Endothelial cell of umbilical vein (primary cell): ENCODE data around the gene DMD. TPM values are rescaled to one million over a fixed set of nuclear protein-coding genes. Genes with fewer than 3 reads are reported as not detected.

Source experiments
- BruUV-seq: library from RNA; stranded (reverse); fragments of 400-500 nt; replicated peaks from 2 replicates; lab custom pipeline; 2021; lab: Mats Ljungman, UMichigan
- CTCF ChIA-PET: fragments of 300-600, 350-600 bp; sonication (Branson Sonifier 250); formaldehyde crosslinking; loops from one replicate; lab custom pipeline; 2021; ENCODE audit warnings: antibody characterized with exemption, inconsistent platforms; lab: Charles Lee
- POLR2A ChIA-PET: fragments of 300-600, 350-600 bp; sonication (Branson Sonifier 250); formaldehyde crosslinking; loops from one replicate; lab custom pipeline; 2021; ENCODE audit warnings: antibody characterized with exemption, inconsistent platforms; lab: Charles Lee
- DNase-seq: peaks from one replicate; pipeline ENCODE4 v3.0.0-alpha.2; 2011; ENCODE audit warnings: low read depth, low spot score
- FAIRE-seq: peaks from 2 replicates; lab custom pipeline; 2011; peaks lifted over from hg19 to GRCh38; lab: Jason Lieb, UNC
- H2AFZ ChIP-seq: 2 replicates; pipeline ENCODE4 v1.6.0; 2012; ENCODE audit warnings: low read depth, low read length, control low read depth, inconsistent platforms
- H3K27ac ChIP-seq: 2 replicates; pipeline ENCODE4 v1.5.1; 2011; ENCODE audit warnings: low read depth, mild to moderate bottlenecking, control low read depth, low read length, moderate library complexity; ENCODE audit not compliant: insufficient read depth
- H3K27me3 ChIP-seq, 2 experiments: 2 replicates each; pipeline versions ENCODE4 v1.6.0 to v1.6.1; 2011; ENCODE audit warnings: low read length in 2 of 2, mixed read lengths in 1 of 2; ENCODE audit not compliant: control insufficient read depth in 2 of 2, insufficient read depth in 2 of 2
- H3K36me3 ChIP-seq, 2 experiments: 2 replicates in 1 of 2; 3 replicates in 1 of 2; pipeline ENCODE4 v1.5.1; 2011; ENCODE audit warnings: low read length in 2 of 2, mild to moderate bottlenecking in 1 of 2, moderate library complexity in 1 of 2; ENCODE audit not compliant: control insufficient read depth in 2 of 2, insufficient read depth in 2 of 2; ENCODE audit errors: extremely low read depth in 1 of 2
- H3K4me1 ChIP-seq: 3 replicates; pipeline ENCODE4 v1.5.1; 2011; ENCODE audit warnings: mild to moderate bottlenecking, low read length; ENCODE audit not compliant: control insufficient read depth, insufficient read depth; ENCODE audit errors: extremely low read depth
- H3K4me2 ChIP-seq: 2 replicates; pipeline ENCODE4 v1.6.1; 2011; ENCODE audit warnings: low read length, control low read depth, mixed read lengths; ENCODE audit not compliant: insufficient read depth
- H3K4me3 ChIP-seq, 3 experiments: fragments of 200-600 bp in 1 of 3; sonication (generic), shearing (Covaris generic) in 1 of 3; replicated peaks in 1 of 3; 2 replicates each; pipeline ENCODE4 v1.5.1; 2011 to 2016; ENCODE audit warnings: control low read depth in 3 of 3, low read length in 3 of 3, mild to moderate bottlenecking in 2 of 3, inconsistent platforms in 1 of 3, low read depth in 1 of 3, moderate library complexity in 1 of 3; ENCODE audit not compliant: insufficient read depth in 1 of 3
- H3K79me2 ChIP-seq: 2 replicates; pipeline ENCODE4 v1.6.0; 2012; ENCODE audit warnings: low read length, inconsistent platforms; ENCODE audit not compliant: control insufficient read depth, insufficient read depth
- H3K9ac ChIP-seq: replicated peaks from 2 replicates; pipeline ENCODE3; 2011; ENCODE audit warnings: low read length, control low read depth; ENCODE audit not compliant: insufficient read depth; ENCODE audit errors: extremely low read depth
- H3K9me1 ChIP-seq: replicated peaks from 3 replicates; pipeline ENCODE4 v1.6.0; 2011; ENCODE audit warnings: mild to moderate bottlenecking, low read length; ENCODE audit not compliant: control insufficient read depth, insufficient read depth; ENCODE audit errors: extremely low read depth
- H3K9me3 ChIP-seq: replicated peaks from 2 replicates; pipeline ENCODE4 v1.5.1; 2012; ENCODE audit warnings: low read length, inconsistent platforms; ENCODE audit not compliant: control insufficient read depth, insufficient read depth
- H4K20me1 ChIP-seq: replicated peaks from 2 replicates; pipeline ENCODE3; 2011; ENCODE audit warnings: mild to moderate bottlenecking, low read length; ENCODE audit not compliant: control insufficient read depth, insufficient read depth; ENCODE audit errors: extremely low read depth
- EZH2 ChIP-seq: IDR thresholded peaks from 2 replicates; pipeline ENCODE4 v1.6.1; 2012; ENCODE audit warnings: borderline replicate concordance, low read depth, mild to moderate bottlenecking, moderate library complexity, low read length, inconsistent platforms; ENCODE audit not compliant: severe bottlenecking
- FOS ChIP-seq: IDR thresholded peaks from 2 replicates; pipeline ENCODE4 v1.6.1; 2011; ENCODE audit warnings: mild to moderate bottlenecking, low read length, moderate library complexity, borderline replicate concordance; ENCODE audit not compliant: insufficient read depth
- GATA2 ChIP-seq: IDR thresholded peaks from 2 replicates; pipeline ENCODE4 v1.7.0; 2011; ENCODE audit warnings: low read depth, mild to moderate bottlenecking, moderate library complexity, mixed read lengths, low read length; ENCODE audit not compliant: insufficient read length, insufficient read depth
- JUN ChIP-seq: IDR thresholded peaks from 2 replicates; pipeline ENCODE4 v1.6.1; 2011; ENCODE audit warnings: borderline replicate concordance, low read depth; ENCODE audit not compliant: insufficient read length, insufficient read depth
- MYC ChIP-seq: IDR thresholded peaks from one replicate; pipeline ENCODE4 v1.6.1; 2011; ENCODE audit warnings: mild to moderate bottlenecking, low read depth, low read length
- POLR2A ChIP-seq: IDR thresholded peaks from 2 replicates; pipeline ENCODE4 v1.6.1; 2012; ENCODE audit warnings: low read depth, mild to moderate bottlenecking, control low read depth, low read length
- POLR2AphosphoS5 ChIP-seq: IDR thresholded peaks from 2 replicates; pipeline ENCODE4 v1.6.1; 2012; ENCODE audit warnings: low read depth, mild to moderate bottlenecking, control low read depth, low read length, moderate library complexity; ENCODE audit not compliant: insufficient read depth
- dilution Hi-C: fragments of 300-500 bp; cut with MboI; formaldehyde crosslinking; loops from one replicate; pipeline ENCODE4 v1.15.0; 2019; ENCODE audit warnings: low sequenced_read_pairs; ENCODE audit not compliant: extremely low pct_ligation_motif_present
- intact Hi-C: fragments of 100-400 bp; cut with micrococcal nuclease; formaldehyde crosslinking; loops from one replicate; pipeline ENCODE4 v1.10.0; 2022
- polyA plus RNA-seq, 4 experiments: library from polyadenylated mRNA; depleted of rRNA in 3 of 4; stranded (reverse) in 3 of 4; unstranded in 1 of 4; fragments of >200 nt; gene quantifications; 2 replicates each; pipeline versions ENCODE4 v1.2.1 to v1.2.3, GENCODE V29; 2011 to 2012; ENCODE audit warnings: missing spikeins in 1 of 4
- total RNA-seq: library from RNA; stranded (reverse); gene quantifications from 2 replicates; pipeline ENCODE4 v1.2.3, GENCODE V29; 2021
- TF ChIP-seq, protein P1 (sequence below): IDR thresholded peaks from 2 replicates; pipeline ENCODE4 v1.6.1; 2011; ENCODE audit not compliant: insufficient read depth, insufficient read length
- TF ChIP-seq, protein P2 (sequence below), 2 donors: IDR thresholded peaks; 1 replicate in 1 of 2; 2 replicates in 1 of 2; pipeline ENCODE4 v1.5.1; 2011; ENCODE audit warnings: low read length in 2 of 2, mild to moderate bottlenecking in 2 of 2, moderate library complexity in 2 of 2, control low read depth in 1 of 2, inconsistent platforms in 1 of 2, low read depth in 1 of 2; ENCODE audit not compliant: insufficient read depth in 1 of 2; ENCODE audit errors: extremely low read depth in 1 of 2

DMD gene
- total and polyA plus RNA-seq, 2 donors (not counting 3 experiments of a cell fraction or from before 2014, with no cell fraction given), result 7.3 to 9.0 TPM

DNA sequence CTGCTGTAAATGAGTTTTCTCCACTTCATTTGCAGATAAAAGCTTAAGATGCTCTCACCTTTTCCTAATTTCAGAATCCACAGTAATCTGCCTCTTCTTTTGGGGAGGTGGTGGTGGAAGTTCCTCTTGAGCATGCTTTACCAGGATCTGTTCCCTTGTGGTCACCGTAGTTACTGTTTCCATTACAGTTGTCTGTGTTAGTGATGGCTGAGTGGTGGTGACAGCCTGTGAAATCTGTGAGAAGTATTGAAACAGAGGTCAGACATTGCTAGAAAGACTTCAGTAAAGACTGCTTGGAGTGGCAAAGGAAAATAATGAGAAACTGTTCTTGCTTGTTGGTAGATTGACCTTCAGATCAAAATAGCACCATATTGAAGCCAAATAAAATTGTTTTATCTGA is 666.2 kb downstream of the DMD start:
- POLR2A ChIA-PET, result no interaction called here
- Histone ChIP-seq H3K36me3 (no peaks in the 10 kb centered on the region), H3K9me1 (no peaks in the 10 kb centered on the region), H3K4me3 (no peak overlapping the region), H3K9ac (no peak overlapping the region), H3K79me2 (no peaks in the 10 kb centered on the region), H3K27me3 (no peaks in the 10 kb centered on the region), H3K4me1 (no peaks in the 10 kb centered on the region), H3K27ac (no peak overlapping the region), H3K4me2 (no peak overlapping the region), H2AFZ (no peak overlapping the region), H4K20me1 (no peaks in the 10 kb centered on the region), H3K9me3 (no peaks in the 10 kb centered on the region)
- CTCF ChIA-PET, result no interaction called here
- FAIRE-seq (no peak), DNase-seq (no peak)
- no TSS peak for BruUV-seq
- intact Hi-C loops (no loop called here), dilution Hi-C loops (no loop called here)
- TF ChIP-seq, protein P1, sequence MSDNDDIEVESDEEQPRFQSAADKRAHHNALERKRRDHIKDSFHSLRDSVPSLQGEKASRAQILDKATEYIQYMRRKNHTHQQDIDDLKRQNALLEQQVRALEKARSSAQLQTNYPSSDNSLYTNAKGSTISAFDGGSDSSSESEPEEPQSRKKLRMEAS, result no peak
- TF ChIP-seq EZH2 (no peak), POLR2A (no peak), FOS (no peak), POLR2AphosphoS5 (no peak), MYC (no peak), JUN (no peak), GATA2 (no peak)
- TF ChIP-seq, protein P2, sequence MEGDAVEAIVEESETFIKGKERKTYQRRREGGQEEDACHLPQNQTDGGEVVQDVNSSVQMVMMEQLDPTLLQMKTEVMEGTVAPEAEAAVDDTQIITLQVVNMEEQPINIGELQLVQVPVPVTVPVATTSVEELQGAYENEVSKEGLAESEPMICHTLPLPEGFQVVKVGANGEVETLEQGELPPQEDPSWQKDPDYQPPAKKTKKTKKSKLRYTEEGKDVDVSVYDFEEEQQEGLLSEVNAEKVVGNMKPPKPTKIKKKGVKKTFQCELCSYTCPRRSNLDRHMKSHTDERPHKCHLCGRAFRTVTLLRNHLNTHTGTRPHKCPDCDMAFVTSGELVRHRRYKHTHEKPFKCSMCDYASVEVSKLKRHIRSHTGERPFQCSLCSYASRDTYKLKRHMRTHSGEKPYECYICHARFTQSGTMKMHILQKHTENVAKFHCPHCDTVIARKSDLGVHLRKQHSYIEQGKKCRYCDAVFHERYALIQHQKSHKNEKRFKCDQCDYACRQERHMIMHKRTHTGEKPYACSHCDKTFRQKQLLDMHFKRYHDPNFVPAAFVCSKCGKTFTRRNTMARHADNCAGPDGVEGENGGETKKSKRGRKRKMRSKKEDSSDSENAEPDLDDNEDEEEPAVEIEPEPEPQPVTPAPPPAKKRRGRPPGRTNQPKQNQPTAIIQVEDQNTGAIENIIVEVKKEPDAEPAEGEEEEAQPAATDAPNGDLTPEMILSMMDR (IDR thresholded peaks at IDR 0.05; ENCODE audit: extremely low read depth in 1 of 2, insufficient read depth in 1 of 2, low read depth in 1 of 2, low read length in 2 of 2), result no peak
